Liver (tissue), 2 donors: ENCODE results near the gene IL31RA.

Experiments used
- RXRA ChIP-seq, 2 donors: IDR thresholded peaks; 2 replicates each; pipeline ENCODE4 v1.6.1; 2017 to 2018; ENCODE audit warnings: antibody characterized with exemption in 2 of 2, mild to moderate bottlenecking in 1 of 2
- TAF1 ChIP-seq: conservative IDR thresholded peaks from 2 replicates; pipeline ENCODE4 v1.6.1; 2016; ENCODE audit warnings: antibody characterized with exemption, mild to moderate bottlenecking
- donor health status: healthy.

- no peak for TF ChIP-seq TAF1
- no peak for TF ChIP-seq RXRA (IDR thresholded peaks at IDR 0.05)
These were observed 6.9 kb downstream of the IL31RA start for GRCh38 chr5:55858104-55858503.
